ENCODE results near the gene KCNS1. TPM values are rescaled to one million over a fixed set of nuclear protein-coding genes. Genes with fewer than 3 reads are reported as not detected.

The KCNS1 gene
- total RNA-seq, 1 donor from 2014 or later, result 2.2 TPM

GRCh38 chr20:45042978-45043377 is 57.9 kb downstream of the KCNS1 start:
- Mint-ChIP-seq H3K4me1 (ENCODE audit: low read depth, unreplicated experiment) (peaks cover 26% of the 10 kb centered on the region), H3K27me3 (ENCODE audit: low read depth, unreplicated experiment) (no peaks in the 10 kb centered on the region), H3K4me3 (ENCODE audit: unreplicated experiment) (no peak overlapping the region), H3K27ac (ENCODE audit: unreplicated experiment) (no peak overlapping the region), H3K9me3 (ENCODE audit: unreplicated experiment) (peaks cover 4% of the 10 kb centered on the region), H3K36me3 (ENCODE audit: low read depth, unreplicated experiment) (no peaks in the 10 kb centered on the region)
- no peak for FAIRE-seq
- no peak overlapping the region for H3K9ac ChIP-seq (ENCODE audit: low read length)
- H2AFZ ChIP-seq (ENCODE audit: low read depth, low read length), result no peak overlapping the region
- H3K27ac ChIP-seq (ENCODE audit: low read depth, low read length), result no peak overlapping the region
- H3K36me3 ChIP-seq (ENCODE audit: insufficient read depth, low read length), result no peaks in the 10 kb centered on the region
- H3K4me2 ChIP-seq (ENCODE audit: low read length), result no peak overlapping the region
- no peaks in the 10 kb centered on the region for H3K79me2 ChIP-seq (ENCODE audit: insufficient read depth, low read length)
- TF ChIP-seq CTCF (IDR thresholded peaks at IDR 0.05; ENCODE audit: insufficient read depth, low read depth, low read length) (no peak), EZH2 (IDR thresholded peaks at IDR 0.05; ENCODE audit: insufficient read depth, low read length) (no peak)
- peaks cover 8% of the 10 kb centered on the region for H3K4me1 ChIP-seq (ENCODE audit: insufficient read depth, low read length)
- no peaks in the 10 kb centered on the region for H3K27me3 ChIP-seq (ENCODE audit: insufficient read depth, low read length)
- DNase-seq (ENCODE audit: low read depth), result no peak
- no peaks in the 10 kb centered on the region for H4K20me1 ChIP-seq (ENCODE audit: insufficient read depth, low read length)
- no peaks in the 10 kb centered on the region for H3K9me3 ChIP-seq (ENCODE audit: insufficient read depth, low read depth, low read length)
- no peak overlapping the region for H3K4me3 ChIP-seq (ENCODE audit: insufficient read depth, low read depth, low read length)

Other genes with a start within 250 kb of the KCNS1 start
- 228 and 236 TPM in 2 replicates for gene YWHAB, start 215.4 kb downstream of the KCNS1 start, total RNA-seq
- gene PABPC1L, start 191.1 kb downstream of the KCNS1 start, total RNA-seq, result 48.7 and 50.2 TPM in 2 replicates
- 36.9 and 45.8 TPM in 2 replicates for gene TOMM34, start 140.7 kb downstream of the KCNS1 start, total RNA-seq
- 32.9 and 41.4 TPM in 2 replicates for gene STK4, start 134.6 kb downstream of the KCNS1 start, total RNA-seq
- not detected in 2 replicates for gene WFDC5, start 14.0 kb upstream of the KCNS1 start, total RNA-seq
- gene WFDC12, start 23.3 kb upstream of the KCNS1 start, total RNA-seq, result not detected in 2 replicates
- gene PI3, start 73.8 kb upstream of the KCNS1 start, total RNA-seq, result not detected in 2 replicates
- gene SEMG1, start 105.9 kb upstream of the KCNS1 start, total RNA-seq, result not detected in 2 replicates
- gene SEMG2, start 120.2 kb upstream of the KCNS1 start, total RNA-seq, result not detected in 2 replicates
- 0.41 TPM in 1 of 2 replicates, not detected in the other for gene SLPI, start 153.4 kb upstream of the KCNS1 start, total RNA-seq
- not detected in 2 replicates for gene RBPJL, start 205.7 kb upstream of the KCNS1 start, total RNA-seq
- 0.19 and 0.20 TPM in 2 replicates for gene MATN4, start 207.2 kb upstream of the KCNS1 start, total RNA-seq
- 125 and 135 TPM in 2 replicates for gene SDC4, start 247.3 kb upstream of the KCNS1 start, total RNA-seq